GM19023 (cell line): Measurements from ENCODE around the gene FAXC.
"Not testable (repeated sequence)": the region's sequence is repeated elsewhere in the genome, so short reads cannot be mapped to it uniquely, and the experiment has no call there.

Experiments used
- ATAC-seq: cut with Tn5 transposase; IDR thresholded peaks from one replicate; pipeline ENCODE4 v1.9.1; 2021; ENCODE audit warnings: mild to moderate bottlenecking, moderate library complexity; ENCODE audit not compliant: unreplicated experiment

The FAXC gene

GRCh38 chr6:99287523-99287922 is 62.0 kb downstream of the FAXC start:
- no peak for ATAC-seq

GRCh38 chr6:99285881-99286280 is 63.6 kb downstream of the FAXC start:
- ATAC-seq: no peak

- no peak for ATAC-seq
Observed at GRCh38 chr6:99282479-99283062, 66.9 kb downstream of the FAXC start.

GRCh38 chr6:99276747-99277146 is 72.7 kb downstream of the FAXC start:
- no peak for ATAC-seq

- no peak for ATAC-seq
Observed at GRCh38 chr6:99270826-99271225, 78.6 kb downstream of the FAXC start.

GRCh38 chr6:99270030-99270429 is 79.4 kb downstream of the FAXC start:
- no peak for ATAC-seq

GRCh38 chr6:99269207-99269606 is 80.3 kb downstream of the FAXC start:
- ATAC-seq: no peak

GRCh38 chr6:99266996-99267395 is 82.5 kb downstream of the FAXC start:
- not testable (repeated sequence) for ATAC-seq

GRCh38 chr6:99265447-99265846 is 84.0 kb downstream of the FAXC start:
- not testable (repeated sequence) for ATAC-seq

GRCh38 chr6:99254616-99255550 is 94.6 kb downstream of the FAXC start:
- no peak for ATAC-seq

- ATAC-seq: no peak
Observed at GRCh38 chr6:99253271-99253670, 96.2 kb downstream of the FAXC start.

- ATAC-seq: no peak
Observed at GRCh38 chr6:99252421-99252820, 97.1 kb downstream of the FAXC start.

GRCh38 chr6:99250476-99250875 is 99.0 kb downstream of the FAXC start:
- no peak for ATAC-seq

- no peak for ATAC-seq
Observed at GRCh38 chr6:99246602-99247001, 102.9 kb downstream of the FAXC start.

- no peak for ATAC-seq
Observed at GRCh38 chr6:99241905-99242534, 107.5 kb downstream of the FAXC start.

GRCh38 chr6:99236010-99236409 is 113.5 kb downstream of the FAXC start:
- no peak for ATAC-seq

GRCh38 chr6:99233219-99233618 is 116.3 kb downstream of the FAXC start:
- no peak for ATAC-seq

GRCh38 chr6:99232056-99232455 is 117.4 kb downstream of the FAXC start:
- no peak for ATAC-seq

- ATAC-seq: no peak
Observed at GRCh38 chr6:99225172-99225571, 124.3 kb downstream of the FAXC start.
